SIG-M5 treated with dmso at 0.1 percent for 504 hours (cell line): ENCODE results near the gene ANGEL1.

Experiments used
- DNase-seq: peaks from one replicate; lab custom pipeline; 2025; ENCODE audit not compliant: unreplicated experiment; lab: John Stamatoyannopoulos, UW

ANGEL1 gene

DNA sequence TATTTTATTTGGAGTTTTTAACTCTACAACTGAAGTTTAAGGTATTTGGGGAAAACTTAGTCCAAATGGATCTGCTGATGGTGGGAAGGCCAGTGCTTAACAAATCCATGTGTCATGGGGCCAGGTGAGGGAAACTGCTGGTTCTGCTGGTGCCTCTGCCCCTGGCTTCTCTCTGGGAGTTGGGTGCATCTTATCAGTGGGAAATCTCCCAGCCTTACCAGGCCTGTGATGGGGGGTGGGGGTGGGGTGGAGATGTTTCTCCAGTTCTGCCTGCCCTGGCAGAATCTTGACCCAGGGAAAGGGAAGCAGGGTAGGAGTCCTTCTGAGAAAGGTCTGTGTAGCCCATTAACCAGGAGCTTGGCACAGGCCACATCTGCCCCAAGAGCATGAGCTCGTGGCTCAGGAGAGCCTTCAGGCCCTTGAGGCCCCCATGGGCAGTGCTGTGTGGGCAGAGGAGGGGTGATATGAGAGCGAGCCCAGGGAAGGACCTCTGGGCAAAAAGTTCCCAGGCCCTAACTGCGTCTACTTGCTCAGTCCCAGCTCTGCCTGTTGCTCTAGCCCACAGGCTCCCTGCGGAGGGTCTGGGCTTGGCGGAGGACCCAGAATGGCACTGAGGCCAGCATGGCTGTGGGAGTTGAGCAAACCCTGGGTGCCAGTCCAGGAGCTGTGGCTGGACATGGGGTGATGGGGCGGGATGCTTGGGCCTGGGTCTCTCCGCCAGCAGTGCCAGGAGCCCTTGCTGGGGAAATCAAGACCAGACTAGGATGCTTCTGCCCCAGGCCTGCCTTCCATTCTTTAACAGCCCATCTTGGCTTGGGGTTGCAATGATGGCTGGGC is 33.2 kb downstream of the ANGEL1 start:
- no peak for DNase-seq

DNA sequence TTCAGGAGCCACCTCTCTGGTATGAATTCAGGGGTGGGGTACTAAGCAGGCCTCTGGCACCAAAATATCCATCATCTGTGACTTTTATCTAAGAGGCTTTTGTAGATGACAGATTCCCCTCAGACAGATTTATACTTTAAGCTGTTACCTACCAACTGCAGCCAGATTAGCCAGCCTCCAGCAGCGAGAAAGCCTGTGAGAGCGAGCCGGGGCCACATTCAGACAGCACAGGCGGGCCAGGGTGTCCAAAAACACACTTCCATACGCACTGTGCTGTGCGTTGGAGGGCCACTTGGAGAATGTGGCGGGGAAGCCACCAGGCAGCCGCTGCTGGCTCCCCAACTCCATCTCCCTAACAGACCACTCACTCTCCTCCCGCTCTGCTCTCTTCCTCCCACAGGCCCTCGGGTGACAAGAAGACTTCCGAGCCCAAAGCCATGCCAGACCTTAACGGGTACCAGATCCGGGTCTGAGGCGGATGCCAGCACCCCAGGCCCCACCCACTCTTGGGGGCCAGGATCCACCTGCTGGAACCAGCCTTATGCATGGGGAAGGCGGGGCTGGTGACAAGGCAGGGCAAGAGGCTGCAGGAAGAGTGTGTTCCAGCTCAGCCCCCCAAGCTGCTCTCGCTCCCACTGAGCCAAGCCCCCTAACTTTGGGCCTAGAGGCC is 34.0 kb downstream of the ANGEL1 start:
- DNase-seq, result no peak

DNA sequence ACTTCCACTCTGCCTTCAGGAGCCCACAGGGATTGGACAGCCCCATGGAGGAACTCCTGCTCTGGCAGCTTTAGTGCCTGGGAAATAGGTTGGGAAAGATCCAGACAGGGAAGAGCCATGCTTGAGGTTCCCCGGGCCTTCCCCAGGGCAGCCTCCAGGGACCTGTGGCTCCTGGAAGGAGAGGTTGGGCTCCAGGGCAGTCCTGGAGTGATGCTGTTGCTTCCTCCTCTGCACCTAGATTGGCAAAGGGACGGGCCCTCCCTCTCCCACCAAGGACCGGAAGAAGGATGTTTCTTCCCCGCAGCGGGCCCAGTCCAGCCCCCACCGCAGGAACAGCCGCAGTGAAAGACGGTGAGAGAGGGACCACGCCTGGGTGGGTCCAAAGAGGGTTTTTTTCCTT is 35.0 kb downstream of the ANGEL1 start:
- DNase-seq, result no peak

DNA sequence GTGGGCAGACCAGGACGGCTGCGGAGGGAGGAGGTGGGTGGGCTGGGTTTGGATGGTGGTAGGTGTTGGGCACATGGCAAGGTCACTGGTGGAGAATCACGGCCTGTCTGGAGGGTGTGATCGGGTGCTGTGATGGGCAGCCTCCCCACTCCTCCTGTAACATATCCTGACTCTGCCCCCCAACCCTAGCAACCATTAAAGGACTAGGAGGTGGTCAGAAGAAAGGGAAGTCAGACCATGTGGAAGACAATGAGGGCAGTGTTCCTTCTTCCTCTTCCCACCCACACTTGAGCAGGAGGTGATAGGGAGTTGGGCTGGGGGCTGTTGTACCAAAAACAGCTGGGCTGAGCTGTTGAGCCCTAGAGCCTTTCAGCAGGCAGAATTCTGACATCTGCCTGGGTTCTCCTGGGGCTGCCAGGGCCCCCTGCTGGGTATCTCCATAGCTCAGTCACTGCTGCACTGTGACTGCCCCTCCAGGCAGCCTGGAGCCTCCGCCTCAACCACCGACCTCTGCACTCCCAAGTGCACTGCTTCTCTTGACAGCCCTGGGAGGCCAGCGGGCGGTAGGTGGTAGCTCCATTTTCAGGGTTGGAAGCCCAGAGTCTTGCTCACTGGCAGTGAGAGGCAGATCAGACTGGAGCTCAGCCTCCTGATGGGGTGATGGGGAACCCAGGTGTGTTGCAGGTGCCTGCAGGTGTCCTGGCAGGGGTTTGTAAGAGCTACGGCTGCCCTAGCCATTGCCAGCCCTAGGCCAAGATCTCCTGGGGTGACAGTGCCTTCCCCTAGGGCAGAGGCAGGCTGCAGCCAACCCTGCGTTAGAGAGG is 36.0 kb downstream of the ANGEL1 start:
- no peak for DNase-seq

DNA sequence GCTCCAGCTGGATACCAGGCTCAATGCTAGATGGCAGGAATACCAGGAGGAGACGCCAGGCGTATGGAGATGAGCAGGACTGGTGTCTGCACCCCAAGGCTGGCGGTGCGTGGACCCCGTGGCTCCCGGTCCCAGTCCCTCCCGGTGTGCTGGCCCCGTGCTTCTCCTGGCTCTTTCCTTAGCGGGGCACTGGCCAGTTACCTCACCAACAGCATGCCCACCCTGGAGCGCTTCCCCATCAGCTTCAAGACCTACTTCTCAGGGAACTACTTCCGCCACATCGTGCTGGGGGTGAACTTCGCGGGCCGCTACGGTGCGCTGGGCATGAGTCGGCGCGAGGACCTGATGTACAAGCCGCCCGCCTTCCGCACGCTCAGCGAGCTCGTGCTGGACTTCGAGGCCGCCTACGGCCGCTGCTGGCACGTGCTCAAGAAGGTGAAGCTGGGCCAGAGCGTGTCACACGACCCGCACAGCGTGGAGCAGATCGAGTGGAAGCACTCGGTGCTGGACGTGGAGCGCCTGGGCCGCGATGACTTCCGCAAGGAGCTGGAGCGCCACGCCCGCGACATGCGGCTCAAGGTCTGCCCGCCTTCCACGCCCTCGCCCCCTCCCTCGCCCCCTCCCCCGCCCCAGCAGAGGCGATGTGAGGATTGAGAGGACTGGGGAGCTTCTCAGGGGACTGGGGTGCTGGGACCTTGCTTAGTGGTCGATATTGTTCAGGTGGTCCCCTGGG is 36.8 kb downstream of the ANGEL1 start:
- DNase-seq, result no peak

DNA sequence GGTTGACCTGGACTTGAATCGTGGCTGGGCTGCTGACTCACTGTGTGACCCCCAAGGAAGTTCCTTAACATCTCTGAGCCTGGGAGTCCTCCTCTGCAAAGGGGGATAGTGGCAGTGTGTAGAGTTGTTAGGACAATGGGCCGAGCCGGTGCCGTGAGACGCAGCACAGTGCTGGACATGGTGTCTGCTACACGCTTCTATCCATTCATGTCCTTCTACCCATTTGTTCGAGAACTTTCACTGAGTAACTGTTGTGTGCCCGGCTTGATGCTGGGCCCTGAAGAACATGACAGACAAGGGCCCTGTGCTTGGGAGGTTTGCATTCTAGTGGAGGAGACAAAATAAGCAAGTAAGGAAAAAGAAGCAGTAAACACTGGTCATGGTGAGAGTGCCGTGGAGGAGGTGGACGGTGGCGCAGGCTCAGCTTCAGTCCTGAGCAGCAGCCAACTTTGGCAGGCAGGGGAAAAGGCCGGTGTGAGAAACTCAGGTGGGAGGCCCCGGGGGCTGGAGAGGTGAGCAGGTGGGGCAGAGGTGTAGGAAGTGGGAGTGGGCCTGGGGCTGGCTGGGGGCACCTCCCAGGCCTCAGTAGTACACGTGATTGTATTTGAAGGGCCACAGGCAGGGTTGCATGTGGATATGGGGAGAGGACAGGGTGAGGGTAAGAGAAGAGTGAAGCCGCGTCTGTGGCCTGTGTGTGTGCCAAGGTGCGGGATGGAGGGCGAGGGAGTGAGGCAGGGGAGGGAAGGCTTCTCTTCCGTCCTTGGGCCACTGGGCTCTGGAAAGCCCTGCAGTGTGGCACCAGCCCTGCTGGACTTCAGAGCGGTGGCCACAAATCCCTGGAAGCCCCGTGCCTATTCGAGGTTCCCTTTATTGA is 37.6 kb downstream of the ANGEL1 start:
- no peak for DNase-seq

DNA sequence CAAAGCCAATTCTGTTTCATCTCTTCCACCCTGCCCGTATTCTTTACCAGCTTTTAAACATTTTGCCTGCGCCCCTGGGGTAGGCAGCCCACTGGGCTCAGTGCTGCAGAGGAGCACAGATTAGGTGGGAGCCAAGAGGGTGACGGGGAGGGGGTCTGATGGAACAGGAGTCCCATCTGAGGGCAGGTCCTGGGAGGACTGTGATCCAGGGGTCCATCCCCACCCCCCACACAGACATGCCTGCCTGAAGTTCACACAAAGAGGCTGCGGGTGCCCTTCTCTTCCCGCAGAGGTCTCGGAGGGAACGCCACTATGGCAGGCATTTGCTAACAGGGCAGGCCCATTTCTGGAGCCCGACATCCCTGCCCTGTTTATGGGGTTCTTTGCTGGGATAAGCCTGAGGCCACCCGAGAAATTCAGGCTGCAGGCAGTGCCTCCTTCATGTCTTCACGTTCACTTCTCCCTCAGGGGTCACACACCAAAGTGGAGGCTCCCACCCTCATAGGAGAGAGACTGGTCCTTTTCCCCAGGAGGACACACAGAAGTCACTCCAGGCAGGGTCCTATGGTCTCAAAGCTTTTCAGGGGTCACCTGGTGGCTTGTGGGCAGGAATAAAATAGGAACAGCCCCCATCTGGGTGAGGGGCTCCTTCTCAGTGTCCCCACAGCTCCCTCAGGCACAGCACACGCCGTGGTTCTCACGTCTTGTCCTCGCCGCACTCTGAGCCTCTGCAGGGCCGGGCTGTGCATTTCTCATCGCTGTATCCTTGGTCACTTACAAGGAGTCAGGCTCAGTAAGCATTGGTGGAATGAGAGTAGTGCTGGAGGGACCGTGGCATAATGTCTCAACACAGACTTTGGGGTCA is 38.5 kb downstream of the ANGEL1 start:
- no peak for DNase-seq

DNA sequence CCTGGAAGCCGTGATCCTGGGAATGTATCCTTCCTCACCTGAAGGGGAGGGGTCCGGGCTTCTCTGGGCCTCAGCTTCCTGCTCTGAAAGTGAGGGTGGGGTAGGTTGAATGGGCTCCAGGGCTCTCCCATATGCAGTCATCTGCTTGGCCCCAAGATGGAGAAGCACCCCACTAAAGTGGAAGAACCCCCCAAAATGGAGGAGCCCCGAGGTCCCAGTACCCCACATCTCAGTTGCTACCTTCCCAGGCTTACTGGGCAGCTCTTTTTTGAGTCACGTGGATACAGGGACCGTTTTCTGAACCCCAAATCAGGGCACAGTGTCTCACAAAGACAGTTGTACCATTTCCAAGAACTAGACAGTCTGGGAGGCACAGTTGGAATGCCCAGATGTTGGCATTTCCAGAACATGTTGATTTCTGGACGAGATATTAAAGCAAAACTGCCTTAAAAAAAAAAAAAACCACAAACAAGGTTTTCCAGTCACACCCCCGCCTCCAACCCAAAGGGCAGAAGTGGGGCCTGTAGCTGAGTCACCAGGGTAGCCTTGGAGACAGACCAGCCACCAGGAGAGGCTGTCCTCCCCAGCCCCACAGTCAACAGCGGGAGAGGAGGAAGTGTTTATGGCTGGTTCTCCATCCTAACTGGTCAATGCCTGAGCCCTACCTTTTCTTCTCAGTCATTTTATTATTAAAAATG is 39.3 kb downstream of the ANGEL1 start:
- peak; percentile 83 for DNase-seq

DNA sequence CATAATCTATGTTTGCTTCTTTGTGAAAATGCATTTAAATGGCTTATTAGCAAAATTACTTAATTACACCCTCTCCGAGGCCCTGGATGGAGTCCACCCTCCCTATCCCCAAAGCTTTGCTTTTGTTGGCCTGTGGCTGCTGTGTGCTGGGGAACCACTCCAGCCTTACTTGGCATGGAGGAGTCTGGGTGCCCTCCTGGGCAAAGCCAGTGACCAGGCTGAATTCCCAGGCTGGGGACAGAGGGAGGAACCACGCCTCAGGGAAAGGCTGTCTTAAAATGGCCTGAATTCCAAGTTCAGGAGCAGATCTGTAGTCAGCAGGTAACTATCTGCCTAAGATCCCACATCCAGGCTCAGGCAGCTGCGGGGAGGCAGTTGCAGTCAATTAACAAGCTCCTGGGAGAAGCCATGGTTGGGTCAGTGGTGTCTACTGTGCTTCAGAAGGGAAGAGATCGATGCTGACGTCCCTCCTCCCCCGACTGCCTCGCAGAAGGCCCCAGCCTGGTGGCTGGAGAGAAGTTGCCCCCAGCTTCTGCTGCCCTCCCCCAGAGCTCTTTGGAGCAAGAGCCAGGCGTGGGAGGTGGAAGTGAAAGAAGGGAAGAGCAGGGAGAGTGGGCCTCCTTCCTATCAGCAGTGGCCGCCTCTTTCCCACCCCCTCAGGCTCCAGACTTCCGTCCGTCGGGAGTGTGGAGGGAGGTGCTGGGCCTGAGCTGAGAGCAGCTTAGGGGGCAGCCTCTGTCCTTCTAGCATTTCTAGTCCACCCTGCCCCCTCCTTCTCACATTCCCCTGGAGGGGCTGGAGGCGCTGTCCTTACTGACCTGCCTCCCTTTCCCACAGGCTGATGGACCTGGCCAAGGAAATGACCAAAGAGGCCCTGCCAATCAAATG is 40.1 kb downstream of the ANGEL1 start:
- DNase-seq, result peak; percentile 57

DNA sequence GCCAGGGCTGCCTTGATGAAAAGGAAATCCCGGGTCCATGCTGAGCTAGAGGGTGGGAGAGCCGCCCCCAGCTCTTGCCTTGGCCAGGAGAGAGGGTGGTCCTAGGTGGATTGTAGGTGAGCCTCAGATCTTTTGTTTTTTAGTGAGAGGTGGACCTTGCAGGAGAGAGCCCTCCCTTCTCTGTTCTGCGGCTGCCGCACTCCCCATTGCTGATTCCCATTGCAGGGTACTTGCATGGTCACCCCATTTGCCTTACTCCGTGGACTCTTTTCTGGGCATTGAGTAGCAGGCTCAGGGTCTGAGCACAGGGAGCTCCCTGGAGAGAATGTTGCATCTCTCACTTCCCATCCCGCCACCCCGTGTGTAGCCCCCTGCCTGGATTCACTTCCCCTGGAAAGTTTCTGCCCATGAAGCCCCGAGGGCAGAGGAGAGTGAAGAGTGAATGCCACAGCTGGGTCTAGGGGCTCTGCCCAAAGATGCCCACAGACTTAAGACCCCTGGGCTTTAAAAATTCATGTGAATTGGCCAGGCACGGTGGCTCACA is 41.2 kb downstream of the ANGEL1 start:
- no peak for DNase-seq

DNA sequence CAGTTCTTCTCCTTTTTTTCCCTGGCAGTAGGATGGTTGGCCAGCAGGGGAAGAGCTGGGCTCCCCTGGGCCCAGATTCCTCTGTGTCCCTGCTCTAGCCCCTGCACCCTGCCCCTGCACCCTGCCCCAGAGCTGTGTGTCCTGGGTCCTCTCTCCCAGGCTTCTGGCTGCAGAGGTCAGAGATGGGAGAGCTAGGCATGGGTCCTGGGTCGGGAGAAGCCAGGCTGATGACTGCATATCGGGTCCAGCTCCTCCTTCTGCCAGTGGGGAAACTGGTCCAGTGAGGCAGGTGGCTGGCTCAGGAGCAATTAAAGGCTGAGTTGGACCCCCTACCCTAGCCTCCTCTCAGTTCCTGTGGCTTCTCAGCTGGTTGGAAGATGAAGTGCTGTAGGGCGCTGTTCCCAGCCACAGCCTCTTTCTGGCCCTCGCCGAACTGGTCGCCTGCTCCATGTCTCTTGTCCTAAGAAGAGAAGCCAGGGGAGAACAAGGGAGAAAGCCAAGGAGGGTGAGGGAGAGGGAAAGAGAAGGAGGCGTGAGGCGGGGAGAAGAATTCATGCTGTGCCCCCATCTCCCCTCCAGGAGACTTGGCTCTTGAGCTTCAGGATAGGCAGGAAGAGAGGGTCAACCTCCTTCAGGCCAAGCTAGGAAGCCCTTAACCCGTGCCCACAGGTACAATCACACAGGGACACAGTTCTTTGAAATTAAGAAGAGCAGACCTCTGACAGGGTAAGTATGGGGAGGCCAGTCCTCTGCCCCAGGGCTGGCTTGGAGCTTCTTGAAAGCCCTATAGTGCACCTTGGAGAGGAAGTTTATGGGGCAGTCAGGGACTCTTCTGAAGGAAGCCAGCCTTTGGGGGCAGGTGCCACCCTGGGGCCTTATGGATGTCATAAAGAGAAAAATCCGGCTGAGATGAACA is 41.9 kb downstream of the ANGEL1 start:
- no peak for DNase-seq

DNA sequence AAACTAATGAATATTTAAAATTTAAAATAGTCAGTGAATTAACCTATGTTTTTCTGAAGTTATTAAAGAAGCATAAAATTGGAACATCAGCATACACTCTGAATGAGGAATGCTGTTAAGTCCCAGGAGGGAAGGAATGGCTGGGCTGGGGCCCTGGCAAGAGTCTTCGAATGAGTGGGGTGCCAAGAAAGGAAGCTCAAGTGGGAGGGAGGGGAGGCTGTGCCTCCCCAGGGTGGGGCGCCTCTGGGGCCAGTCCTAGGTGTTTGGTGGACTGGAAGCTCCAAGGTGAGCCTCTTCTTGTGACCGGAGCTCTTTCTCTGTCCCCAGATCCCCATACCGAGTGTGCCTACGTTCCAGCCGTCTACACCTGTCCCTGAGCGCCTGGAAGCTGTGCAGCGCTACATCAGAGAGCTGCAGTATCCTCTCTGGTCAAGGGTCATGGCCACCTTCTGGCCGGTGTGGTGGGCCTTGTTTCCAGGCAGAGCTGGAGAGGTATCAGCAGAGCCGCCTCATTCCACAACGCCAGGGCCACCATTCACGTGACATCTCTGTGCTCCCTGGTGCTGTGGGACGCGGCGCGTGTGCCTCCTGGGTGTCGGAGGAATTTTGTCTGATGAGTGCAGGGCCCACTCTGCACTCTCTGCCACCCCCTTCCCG is 42.9 kb downstream of the ANGEL1 start:
- DNase-seq, result no peak

DNA sequence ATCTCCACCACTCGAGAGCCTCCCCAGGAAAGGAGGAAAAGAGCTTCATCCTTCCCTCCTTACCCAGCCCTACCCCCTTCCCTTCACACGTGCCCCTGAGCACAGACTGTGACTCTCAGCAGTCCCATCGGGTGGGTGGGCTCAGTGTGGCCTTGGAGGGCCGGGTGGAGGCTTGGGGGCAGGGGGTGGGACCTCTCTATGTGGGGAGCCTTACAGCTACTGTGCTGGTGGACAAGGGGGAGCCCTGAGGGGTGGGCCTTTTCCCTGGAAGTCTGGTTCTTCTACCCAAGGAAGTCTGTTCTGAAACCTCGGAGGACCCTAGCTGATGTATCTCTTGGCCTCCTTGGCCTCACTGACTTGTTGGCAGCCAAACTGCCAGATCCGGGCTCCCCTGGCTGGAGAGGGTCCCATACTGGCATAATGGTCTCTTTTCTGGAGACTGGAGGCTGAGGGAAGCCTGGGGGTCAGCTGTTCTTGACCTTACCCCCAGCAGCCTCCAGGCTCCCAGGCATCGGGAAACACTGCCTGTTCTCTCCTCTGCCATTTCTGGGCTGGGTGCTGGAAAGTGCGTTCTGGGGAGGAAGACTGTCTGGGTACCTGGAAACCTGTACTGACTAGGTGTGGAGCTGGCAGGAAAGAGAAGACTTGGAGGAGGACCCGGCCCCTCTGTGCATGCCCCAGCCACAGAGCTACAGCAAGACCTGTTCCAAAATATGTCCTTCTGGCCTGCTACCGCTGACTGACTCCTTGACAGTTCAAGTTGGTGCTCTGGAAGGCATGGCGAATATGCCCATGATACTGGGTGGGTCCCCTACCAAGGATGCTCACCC is 43.8 kb downstream of the ANGEL1 start:
- no peak for DNase-seq

DNA sequence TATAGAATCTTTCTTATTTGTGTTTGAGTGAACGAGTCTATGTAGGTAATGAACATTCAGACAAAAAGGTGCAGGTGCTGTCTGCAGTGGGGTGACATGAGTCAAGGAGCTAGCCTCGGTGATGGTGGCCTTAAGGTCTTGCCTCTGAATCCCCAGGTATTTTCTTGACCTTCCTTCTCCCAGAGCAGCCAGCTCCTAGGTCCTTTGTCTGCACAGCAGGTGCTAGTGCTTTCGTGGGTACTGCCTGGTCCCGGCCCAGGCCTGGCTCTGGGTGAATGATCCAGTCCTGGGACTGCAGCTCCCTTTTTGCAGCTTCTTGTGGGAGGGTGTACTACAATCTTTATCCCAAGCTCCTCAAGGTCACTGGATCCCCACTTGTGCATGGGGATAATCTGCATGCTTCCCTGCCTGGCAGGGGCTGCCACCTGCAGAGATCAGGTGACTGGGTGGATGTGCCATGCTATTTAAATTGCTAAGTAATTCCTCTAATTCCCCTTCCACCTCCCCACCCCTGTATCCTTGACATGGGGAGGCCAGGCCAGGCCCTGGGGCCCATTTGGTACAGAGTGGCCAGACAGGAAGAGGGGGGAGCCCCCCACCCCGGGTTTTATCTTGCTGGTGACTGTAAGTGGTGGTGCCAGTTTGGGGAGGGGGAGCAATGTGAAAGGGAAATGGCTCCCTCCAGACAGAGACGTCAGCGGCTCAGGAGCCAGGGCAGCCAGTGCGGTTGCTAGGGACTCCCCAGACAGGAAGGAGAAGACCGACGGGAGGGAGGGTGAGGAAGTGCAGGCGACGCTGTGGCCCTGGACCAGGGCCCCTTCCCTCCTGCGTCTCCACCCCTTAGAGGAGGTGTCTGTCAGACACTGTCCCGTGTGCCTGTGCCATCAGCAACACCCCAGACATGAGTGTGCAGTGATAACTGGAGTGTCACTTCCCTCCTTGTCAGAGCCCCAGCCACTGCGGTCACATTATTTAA is 44.7 kb downstream of the ANGEL1 start:
- peak; percentile 89 for DNase-seq
